Measurements from ENCODE around the gene MZB1.

The MZB1 gene

DNA sequence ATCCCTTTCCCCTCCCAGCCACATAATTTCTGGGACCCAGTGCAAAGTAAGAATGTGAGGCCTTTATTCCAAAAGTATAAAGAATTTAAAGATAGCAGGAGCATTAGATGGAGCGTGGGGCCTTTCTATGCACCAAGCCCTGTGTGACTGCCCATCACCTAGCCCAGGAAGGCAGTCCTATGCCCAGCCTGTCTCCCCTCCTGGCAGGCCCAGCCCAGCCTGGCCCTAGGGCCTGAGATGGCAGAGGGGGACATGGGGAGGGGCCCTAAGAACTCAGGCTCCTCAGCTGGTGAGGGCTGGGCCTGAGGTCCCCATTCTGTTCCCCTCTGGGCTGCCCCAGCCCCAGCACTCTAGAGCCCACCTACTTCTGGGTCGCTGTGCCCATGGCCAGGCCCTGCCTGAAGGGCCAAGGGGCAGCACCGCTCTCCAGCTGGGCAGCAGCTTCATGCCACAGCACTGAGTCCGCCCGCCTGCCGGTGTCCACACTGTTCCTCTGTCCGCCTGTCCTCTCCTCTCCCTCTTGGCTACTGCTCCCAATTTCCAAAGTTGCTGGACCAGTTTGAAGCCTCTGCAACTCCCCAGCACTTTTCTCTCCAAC is 5.6 kb downstream of the MZB1 start:
- Histone ChIP-seq H3K36me3 (ENCODE audit: insufficient read depth, insufficient read length, low read length) (no peaks in the 10 kb centered on the region), H3K9me3 (ENCODE audit: insufficient read depth, low read length) (no peaks in the 10 kb centered on the region), H3K9ac (ENCODE audit: insufficient read length, low read depth) (no peak overlapping the region), H3K4me3 (ENCODE audit: insufficient read length, low read depth) (no peak overlapping the region), H3K27me3 (ENCODE audit: insufficient read depth, insufficient read length) (no peaks in the 10 kb centered on the region), H3K4me1 (ENCODE audit: insufficient read depth, insufficient read length) (peaks cover 10% of the 10 kb centered on the region)
- TF ChIP-seq SUZ12 (IDR thresholded peaks at IDR 0.05; ENCODE audit: extremely low read depth, insufficient read depth, insufficient read length), result no peak
- TF ChIP-seq ZNF274 (IDR thresholded peaks at IDR 0.05; ENCODE audit: low read depth, low read length), result no peak
- TF ChIP-seq YY1 (IDR thresholded peaks at IDR 0.05; ENCODE audit: insufficient read depth, insufficient read length), result no peak
- no peak for DNase-seq (ENCODE audit: low read depth, low spot score)

- no peak for DNase-seq (ENCODE audit: low read depth, low spot score)
- Histone ChIP-seq H3K4me1 (ENCODE audit: insufficient read depth, insufficient read length) (peaks cover 10% of the 10 kb centered on the region), H3K36me3 (ENCODE audit: insufficient read depth, insufficient read length, low read length) (no peaks in the 10 kb centered on the region), H3K27me3 (ENCODE audit: insufficient read depth, insufficient read length) (no peaks in the 10 kb centered on the region), H3K9ac (ENCODE audit: insufficient read length, low read depth) (no peak within 1 kb of the TSS), H3K9me3 (ENCODE audit: insufficient read depth, low read length) (no peaks in the 10 kb centered on the region), H3K4me3 (ENCODE audit: insufficient read length, low read depth) (no peak within 1 kb of the TSS)
- no peak for TF ChIP-seq SUZ12 (IDR thresholded peaks at IDR 0.05; ENCODE audit: extremely low read depth, insufficient read depth, insufficient read length)
- no peak for TF ChIP-seq YY1 (IDR thresholded peaks at IDR 0.05; ENCODE audit: insufficient read depth, insufficient read length)
- no peak for TF ChIP-seq ZNF274 (IDR thresholded peaks at IDR 0.05; ENCODE audit: low read depth, low read length)
Observed at GRCh38 chr5:139383275-139383992, 6.3 kb downstream of the MZB1 start, which contains the start of gene SLC23A1. Gene SLC23A1, minus strand, starts transcription at chr5:139383297. Its CDS starts 44 bp downstream, at chr5:139383253.

DNA sequence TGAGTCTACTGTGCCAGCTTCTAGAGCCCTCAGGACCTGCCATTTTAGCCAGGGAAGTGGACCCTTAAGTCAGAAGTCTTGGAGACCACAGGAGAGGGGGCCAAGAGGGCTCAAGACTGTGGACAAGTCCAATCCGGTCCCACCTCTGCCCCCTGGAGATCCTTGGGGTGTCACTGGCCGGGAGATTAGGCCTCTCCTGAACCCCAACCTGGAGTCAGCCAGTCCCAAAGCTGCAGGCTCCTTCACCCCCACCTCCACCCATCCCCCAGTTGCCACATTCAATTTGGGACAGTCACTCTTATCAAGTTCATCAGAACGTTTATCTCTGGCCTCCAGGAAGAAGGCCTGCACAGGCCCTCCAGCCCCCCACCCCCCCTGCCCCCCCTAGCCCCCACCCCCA is 6.9 kb downstream of the MZB1 start:
- no peak for TF ChIP-seq YY1 (IDR thresholded peaks at IDR 0.05; ENCODE audit: insufficient read depth, insufficient read length)
- TF ChIP-seq SUZ12 (IDR thresholded peaks at IDR 0.05; ENCODE audit: extremely low read depth, insufficient read depth, insufficient read length), result no peak
- TF ChIP-seq ZNF274 (IDR thresholded peaks at IDR 0.05; ENCODE audit: low read depth, low read length), result no peak
- Histone ChIP-seq H3K9me3 (ENCODE audit: insufficient read depth, low read length) (no peaks in the 10 kb centered on the region), H3K36me3 (ENCODE audit: insufficient read depth, insufficient read length, low read length) (peaks cover 1% of the 10 kb centered on the region), H3K9ac (ENCODE audit: insufficient read length, low read depth) (no peak overlapping the region), H3K4me1 (ENCODE audit: insufficient read depth, insufficient read length) (peaks cover 7% of the 10 kb centered on the region), H3K4me3 (ENCODE audit: insufficient read length, low read depth) (no peak overlapping the region), H3K27me3 (ENCODE audit: insufficient read depth, insufficient read length) (no peaks in the 10 kb centered on the region)
- DNase-seq (ENCODE audit: low read depth, low spot score), result no peak

DNA sequence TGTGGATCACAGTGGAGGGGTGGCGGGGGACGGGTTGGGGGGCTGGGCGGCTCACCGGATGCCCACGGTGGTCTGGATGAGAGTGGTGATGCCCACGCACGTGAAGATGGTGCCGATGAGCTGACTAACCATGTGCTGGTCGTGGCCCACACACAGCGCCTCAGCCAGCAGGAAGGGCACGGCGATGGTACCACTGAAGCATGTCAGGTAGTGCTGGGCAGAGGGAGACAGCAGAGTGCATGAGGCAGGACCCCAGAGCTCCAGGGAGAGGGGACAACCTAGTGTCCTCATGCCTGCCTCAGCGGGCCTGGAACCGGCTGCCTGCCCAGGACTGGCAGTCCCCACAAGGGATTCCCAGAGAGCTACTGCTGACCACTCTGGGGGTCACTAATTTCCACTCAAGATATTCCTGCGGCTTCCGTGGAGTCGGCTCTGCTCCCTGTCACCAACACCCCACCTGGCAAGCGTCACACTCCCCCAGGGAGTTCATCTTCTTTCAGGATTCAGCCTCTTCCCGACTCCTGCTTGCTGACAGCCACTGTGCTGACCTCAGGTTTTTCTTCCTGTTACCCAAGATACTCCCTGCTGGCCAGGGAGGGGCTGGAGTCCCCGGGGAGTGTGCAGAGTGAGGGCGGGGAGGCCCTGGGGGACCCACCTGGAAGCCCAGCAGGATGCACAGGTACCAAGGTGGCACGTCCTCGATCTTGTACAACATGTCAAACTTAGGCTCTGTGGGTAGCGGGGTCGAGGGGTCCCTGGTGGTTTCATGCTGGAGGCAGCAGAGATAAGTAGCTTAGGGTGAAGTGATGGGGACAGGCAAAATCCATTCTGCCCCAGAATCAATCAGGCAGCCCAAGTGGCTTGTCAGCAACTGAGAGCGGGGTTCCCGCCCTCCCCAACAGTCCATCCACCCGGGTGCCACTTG is 7.6 kb downstream of the MZB1 start:
- no peaks in the 10 kb centered on the region for H3K27me3 ChIP-seq (ENCODE audit: insufficient read depth, insufficient read length)
- DNase-seq (ENCODE audit: low read depth, low spot score), result no peak
- peaks cover 2% of the 10 kb centered on the region for H3K36me3 ChIP-seq (ENCODE audit: insufficient read depth, insufficient read length, low read length)
- H3K4me1 ChIP-seq (ENCODE audit: insufficient read depth, insufficient read length), result peaks cover 7% of the 10 kb centered on the region
- H3K9me3 ChIP-seq (ENCODE audit: insufficient read depth, low read length), result no peaks in the 10 kb centered on the region
- H3K4me3 ChIP-seq (ENCODE audit: insufficient read length, low read depth), result no peak overlapping the region
- no peak overlapping the region for H3K9ac ChIP-seq (ENCODE audit: insufficient read length, low read depth)
- TF ChIP-seq YY1 (IDR thresholded peaks at IDR 0.05; ENCODE audit: insufficient read depth, insufficient read length) (no peak), ZNF274 (IDR thresholded peaks at IDR 0.05; ENCODE audit: low read depth, low read length) (no peak), SUZ12 (IDR thresholded peaks at IDR 0.05; ENCODE audit: extremely low read depth, insufficient read depth, insufficient read length) (no peak)

DNA sequence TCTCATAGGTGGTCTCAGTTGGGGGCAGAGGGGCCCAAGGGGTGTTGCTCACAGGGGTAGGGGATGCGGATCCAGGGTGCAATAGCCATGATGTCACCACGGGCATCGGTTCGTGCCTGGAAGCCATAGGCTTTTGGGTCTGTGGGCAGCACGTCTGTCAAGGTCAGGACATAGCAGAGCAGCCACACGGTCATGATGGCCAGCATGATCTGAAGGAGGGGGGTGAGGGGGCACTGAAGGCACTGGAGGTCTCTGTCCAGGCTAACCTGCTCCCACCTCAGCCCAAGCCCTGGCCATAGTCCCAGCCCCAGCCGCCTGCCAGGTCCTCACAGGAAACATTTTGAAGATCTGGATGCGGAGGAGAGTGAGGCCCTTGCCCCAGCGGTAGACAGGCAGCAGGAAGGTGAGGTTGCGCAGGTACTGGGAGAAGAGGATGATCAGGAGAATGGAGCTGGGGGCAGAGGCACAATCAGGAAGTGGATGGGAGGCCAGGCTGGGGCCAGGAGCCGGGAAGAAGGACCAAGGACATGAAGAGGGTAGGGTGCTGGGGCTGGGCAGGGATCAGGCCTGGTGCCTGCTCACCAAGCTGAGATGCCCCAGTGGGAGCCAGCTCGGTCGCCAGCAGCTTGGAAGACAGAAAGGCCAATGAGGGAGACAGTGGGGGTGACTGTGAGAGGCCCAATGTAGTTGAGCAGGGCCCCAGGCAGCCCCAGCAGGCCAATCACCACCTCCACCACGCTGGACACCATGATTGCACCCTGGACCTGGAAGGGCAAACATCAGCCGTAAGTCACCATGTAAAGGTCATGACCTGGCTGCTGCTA is 9.9 kb downstream of the MZB1 start:
- Histone ChIP-seq H3K9ac (ENCODE audit: insufficient read length, low read depth) (no peak overlapping the region), H3K9me3 (ENCODE audit: insufficient read depth, low read length) (no peaks in the 10 kb centered on the region), H3K4me3 (ENCODE audit: insufficient read length, low read depth) (no peak overlapping the region), H3K27me3 (ENCODE audit: insufficient read depth, insufficient read length) (no peaks in the 10 kb centered on the region), H3K4me1 (ENCODE audit: insufficient read depth, insufficient read length) (peaks cover 7% of the 10 kb centered on the region), H3K36me3 (ENCODE audit: insufficient read depth, insufficient read length, low read length) (peaks cover 5% of the 10 kb centered on the region)
- TF ChIP-seq SUZ12 (IDR thresholded peaks at IDR 0.05; ENCODE audit: extremely low read depth, insufficient read depth, insufficient read length) (no peak), ZNF274 (IDR thresholded peaks at IDR 0.05; ENCODE audit: low read depth, low read length) (no peak), YY1 (IDR thresholded peaks at IDR 0.05; ENCODE audit: insufficient read depth, insufficient read length) (no peak)
- no peak for DNase-seq (ENCODE audit: low read depth, low spot score)

- H3K27me3 ChIP-seq (ENCODE audit: insufficient read depth, insufficient read length), result no peaks in the 10 kb centered on the region
- TF ChIP-seq ZNF274 (IDR thresholded peaks at IDR 0.05; ENCODE audit: low read depth, low read length), result no peak
- no peak for TF ChIP-seq YY1 (IDR thresholded peaks at IDR 0.05; ENCODE audit: insufficient read depth, insufficient read length)
- no peak for TF ChIP-seq SUZ12 (IDR thresholded peaks at IDR 0.05; ENCODE audit: extremely low read depth, insufficient read depth, insufficient read length)
Observed at GRCh38 chr5:139378941-139379361, 10.8 kb downstream of the MZB1 start.

More at GRCh38 chr5:139378941-139379361, 10.8 kb downstream of the MZB1 start:
- DNase-seq (ENCODE audit: low read depth, low spot score), result no peak
- no peaks in the 10 kb centered on the region for H3K9me3 ChIP-seq (ENCODE audit: insufficient read depth, low read length)
- H3K4me3 ChIP-seq (ENCODE audit: insufficient read length, low read depth), result no peak overlapping the region
- H3K9ac ChIP-seq (ENCODE audit: insufficient read length, low read depth), result no peak overlapping the region
- peaks cover 7% of the 10 kb centered on the region for H3K4me1 ChIP-seq (ENCODE audit: insufficient read depth, insufficient read length)
- H3K36me3 ChIP-seq (ENCODE audit: insufficient read depth, insufficient read length, low read length), result peaks cover 6% of the 10 kb centered on the region

Data from NT2/D1 (cell line).